Osteoblast (primary cell): Measurements from ENCODE around the gene TMEM222. TPM values are rescaled to one million over a fixed set of nuclear protein-coding genes. Genes with fewer than 3 reads are reported as not detected.
A peak's percentile ranks its signal among the peaks of the same experiment; 100 is the strongest.

ENCODE experiments used
- DNase-seq: peaks from one replicate; pipeline ENCODE4 v3.0.0; 2011; ENCODE audit warnings: low spot score, mixed read lengths; ENCODE audit not compliant: insufficient read length; ENCODE audit errors: missing footprints
- H2AFZ ChIP-seq: 2 replicates; pipeline ENCODE4 v1.6.0; 2011; ENCODE audit warnings: mild to moderate bottlenecking, low read length
- H3K27ac ChIP-seq: 2 replicates; pipeline ENCODE4 v1.5.1; 2011; ENCODE audit warnings: mild to moderate bottlenecking, low read depth, low read length, moderate library complexity
- H3K27me3 ChIP-seq: 2 replicates; pipeline ENCODE4 v1.6.0; 2012; ENCODE audit warnings: mild to moderate bottlenecking, control low read depth, inconsistent platforms, low read length, moderate library complexity; ENCODE audit not compliant: insufficient read depth
- H3K36me3 ChIP-seq: 2 replicates; pipeline ENCODE4 v1.5.1; 2011; ENCODE audit warnings: mild to moderate bottlenecking, low read length, control low read depth, moderate library complexity; ENCODE audit not compliant: insufficient read depth
- H3K4me1 ChIP-seq: 2 replicates; pipeline ENCODE4 v1.5.1; 2011; ENCODE audit warnings: mild to moderate bottlenecking, low read length, control low read depth, moderate library complexity; ENCODE audit not compliant: insufficient read depth
- H3K4me2 ChIP-seq: 2 replicates; pipeline ENCODE4 v1.6.0; 2011; ENCODE audit warnings: mild to moderate bottlenecking, low read length; ENCODE audit not compliant: insufficient read depth
- H3K4me3 ChIP-seq: fragments of 200-600 bp; sonication (generic); 3 replicates; pipeline ENCODE4 v1.5.1; 2012; ENCODE audit warnings: mild to moderate bottlenecking, low read length, inconsistent platforms; ENCODE audit not compliant: insufficient read depth
- H3K79me2 ChIP-seq: 2 replicates; pipeline ENCODE4 v1.6.0; 2012; ENCODE audit warnings: mild to moderate bottlenecking, low read length, control low read depth, inconsistent platforms; ENCODE audit not compliant: insufficient read depth
- H3K9me3 ChIP-seq: 2 replicates; pipeline ENCODE4 v1.5.1; 2011; ENCODE audit warnings: low read depth, low read length, control low read depth
- H4K20me1 ChIP-seq: 2 replicates; pipeline ENCODE4 v1.6.0; 2012; ENCODE audit warnings: mild to moderate bottlenecking, low read length, control low read depth; ENCODE audit not compliant: insufficient read depth
- CTCF ChIP-seq: IDR thresholded peaks from 2 replicates; pipeline ENCODE4 v1.5.1; 2011; ENCODE audit warnings: mild to moderate bottlenecking, low read depth, low read length, moderate library complexity; ENCODE audit errors: extremely low read depth
- total RNA-seq: library from RNA; depleted of rRNA; stranded (reverse); fragments of >200 nt; gene quantifications from 2 replicates; pipeline ENCODE4 v1.2.3, GENCODE V29; 2012

The TMEM222 gene
- total RNA-seq, 1 donor = 30.4 TPM

DNA sequence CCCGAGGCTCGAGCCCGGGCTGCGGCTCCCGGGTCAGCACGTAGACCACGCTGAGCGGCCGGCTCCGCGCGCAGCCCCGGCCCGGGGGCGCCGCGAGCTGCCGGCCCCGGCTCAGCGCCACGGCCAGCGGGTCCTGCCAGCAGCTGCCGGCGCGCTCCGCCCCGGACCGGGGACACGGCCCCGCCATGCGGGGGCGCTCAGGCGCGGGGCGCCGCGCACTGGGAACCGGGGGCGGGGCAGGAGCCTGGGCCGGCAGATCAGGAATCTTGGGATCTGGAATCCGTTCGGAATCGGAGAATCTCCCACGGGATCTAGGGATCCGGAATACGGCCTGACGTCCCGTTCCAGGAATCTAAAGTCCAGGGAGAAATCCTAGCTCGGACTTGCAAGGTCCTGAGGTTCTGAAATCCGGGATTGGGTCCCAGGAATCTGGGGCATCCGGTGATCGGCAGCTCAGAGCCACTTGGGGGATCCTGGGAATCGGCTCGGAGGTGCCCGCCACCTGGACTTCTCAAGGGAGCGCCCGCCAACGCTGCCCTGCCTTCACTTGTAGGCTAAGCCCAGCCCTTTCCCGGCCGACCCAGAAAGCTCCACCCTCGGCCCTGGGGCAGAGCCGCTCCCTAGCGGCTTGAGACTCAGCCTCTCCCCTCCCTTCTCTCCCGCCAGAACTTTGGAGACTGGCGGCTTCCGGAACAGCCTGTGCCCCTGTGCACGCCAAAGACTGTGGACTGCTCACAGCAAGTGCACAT lies 44.6 kb downstream of the TMEM222 start, which contains the start of gene MAP3K6:
Gene MAP3K6, minus strand, starts transcription at position 551 of the 749 bp plus-strand sequence. Its CDS starts 364 bp downstream, at position 187.
- DNase-seq = peak; percentile 99
- H3K4me3 ChIP-seq = peak within 1 kb of the TSS; percentile 85
- H3K36me3 ChIP-seq = peaks cover 22% of the 10 kb centered on the region
- peak; percentile 23 for TF ChIP-seq CTCF
- H3K9me3 ChIP-seq = no peaks in the 10 kb centered on the region
- H3K4me1 ChIP-seq = peaks cover 11% of the 10 kb centered on the region
- H3K27ac ChIP-seq = peak within 1 kb of the TSS; percentile 76
- peaks cover 12% of the 10 kb centered on the region for H3K79me2 ChIP-seq
- H3K4me2 ChIP-seq = peak within 1 kb of the TSS; percentile 99
- H2AFZ ChIP-seq = peak within 1 kb of the TSS; percentile 84
- H3K27me3 ChIP-seq = no peaks in the 10 kb centered on the region
- H4K20me1 ChIP-seq = no peaks in the 10 kb centered on the region

DNA sequence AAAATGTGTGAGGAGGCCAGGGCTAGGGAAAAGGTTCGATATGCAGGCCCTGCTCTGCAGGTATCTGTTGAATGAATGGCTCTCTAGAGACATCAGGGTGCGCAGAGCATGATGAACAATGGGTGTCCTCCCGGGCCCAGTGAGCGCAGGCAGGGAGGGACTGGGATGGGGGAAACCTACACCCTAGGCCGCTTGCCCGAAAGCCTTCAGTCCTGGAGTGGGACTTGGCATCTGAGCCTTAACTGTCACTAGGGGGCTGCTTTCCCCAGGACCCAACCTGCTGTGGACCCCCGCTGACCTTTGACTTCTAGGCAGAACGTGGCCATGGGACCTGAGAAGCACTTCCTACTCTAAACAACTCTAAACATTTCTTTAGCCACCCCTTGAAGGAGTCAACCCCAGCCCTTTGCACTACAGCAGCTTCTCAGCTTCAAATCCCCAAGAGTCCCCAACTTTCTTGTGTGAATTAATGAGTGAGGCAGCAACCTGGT lies 45.2 kb downstream of the TMEM222 start:
- Histone ChIP-seq H3K36me3 (peaks cover 15% of the 10 kb centered on the region), H4K20me1 (no peaks in the 10 kb centered on the region), H3K79me2 (peaks cover 12% of the 10 kb centered on the region), H3K9me3 (no peaks in the 10 kb centered on the region), H3K4me1 (peaks cover 11% of the 10 kb centered on the region), H2AFZ (peak overlapping the region; percentile 84), H3K27me3 (no peaks in the 10 kb centered on the region), H3K4me3 (peak overlapping the region; percentile 85), H3K4me2 (peak overlapping the region; percentile 99), H3K27ac (no peak overlapping the region)
- TF ChIP-seq CTCF = no peak
- no peak for DNase-seq

GRCh38 chr1:27368869-27369582 lies 47.1 kb downstream of the TMEM222 start:
- Histone ChIP-seq H3K9me3 (no peaks in the 10 kb centered on the region), H4K20me1 (no peaks in the 10 kb centered on the region), H3K4me2 (no peak overlapping the region), H3K27me3 (no peaks in the 10 kb centered on the region), H2AFZ (no peak overlapping the region), H3K4me1 (peaks cover 11% of the 10 kb centered on the region), H3K27ac (no peak overlapping the region), H3K4me3 (no peak overlapping the region), H3K79me2 (peaks cover 12% of the 10 kb centered on the region), H3K36me3 (no peaks in the 10 kb centered on the region)
- TF ChIP-seq CTCF = peak; percentile 50
- DNase-seq = no peak
